Sigmoid colon (tissue), 4 donors: ENCODE results near the gene NR3C2.

Experiments used
- EP300 ChIP-seq, 4 donors: sonication (generic); formaldehyde crosslinking; IDR thresholded peaks; one replicate each; pipeline ENCODE4 v1.6.1; 2017; ENCODE audit warnings: antibody characterized with exemption in 4 of 4
- POLR2A ChIP-seq, 2 donors: fragments of 450-650 bp; IDR thresholded peaks; one replicate each; pipeline ENCODE4 v1.6.1; 2016; ENCODE audit warnings: antibody characterized with exemption in 2 of 2, mild to moderate bottlenecking in 2 of 2, moderate library complexity in 2 of 2
- POLR2AphosphoS5 ChIP-seq, 4 donors: sonication (generic); formaldehyde crosslinking; IDR thresholded peaks; one replicate each; pipeline ENCODE4 v1.6.1; 2017; ENCODE audit warnings: antibody characterized with exemption in 4 of 4
- TF ChIP-seq, protein P1 (sequence below), 4 experiments: fragments of 450-650 bp in 3 of 4; fragments of 200-600 bp in 1 of 4; IDR thresholded peaks; one replicate each; pipeline ENCODE4 v1.5.1; 2016 to 2019; ENCODE audit warnings: antibody characterized with exemption in 4 of 4, mild to moderate bottlenecking in 3 of 4, moderate library complexity in 2 of 4

DNA sequence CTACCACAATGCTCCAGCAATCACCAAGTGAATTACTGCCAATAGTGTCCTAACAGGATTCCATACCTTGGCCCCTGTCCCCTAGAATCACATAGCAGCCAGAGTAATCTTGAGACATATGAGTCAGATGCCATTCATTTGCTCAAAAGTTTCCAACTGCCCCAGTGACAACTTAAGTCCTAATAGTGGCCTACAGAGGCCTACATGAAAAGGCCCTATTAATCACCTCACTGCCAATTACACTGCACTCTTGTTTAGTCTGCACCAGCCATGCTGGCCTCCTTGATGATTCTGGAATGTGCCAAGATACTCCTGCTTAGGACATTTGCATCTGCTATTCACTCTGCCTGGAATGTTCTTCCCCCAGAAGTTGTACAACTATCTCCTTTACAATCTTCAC is 130.7 kb downstream of the NR3C2 start:
- TF ChIP-seq POLR2A (IDR thresholded peaks at IDR 0.05) = no peak
- TF ChIP-seq, protein P1, sequence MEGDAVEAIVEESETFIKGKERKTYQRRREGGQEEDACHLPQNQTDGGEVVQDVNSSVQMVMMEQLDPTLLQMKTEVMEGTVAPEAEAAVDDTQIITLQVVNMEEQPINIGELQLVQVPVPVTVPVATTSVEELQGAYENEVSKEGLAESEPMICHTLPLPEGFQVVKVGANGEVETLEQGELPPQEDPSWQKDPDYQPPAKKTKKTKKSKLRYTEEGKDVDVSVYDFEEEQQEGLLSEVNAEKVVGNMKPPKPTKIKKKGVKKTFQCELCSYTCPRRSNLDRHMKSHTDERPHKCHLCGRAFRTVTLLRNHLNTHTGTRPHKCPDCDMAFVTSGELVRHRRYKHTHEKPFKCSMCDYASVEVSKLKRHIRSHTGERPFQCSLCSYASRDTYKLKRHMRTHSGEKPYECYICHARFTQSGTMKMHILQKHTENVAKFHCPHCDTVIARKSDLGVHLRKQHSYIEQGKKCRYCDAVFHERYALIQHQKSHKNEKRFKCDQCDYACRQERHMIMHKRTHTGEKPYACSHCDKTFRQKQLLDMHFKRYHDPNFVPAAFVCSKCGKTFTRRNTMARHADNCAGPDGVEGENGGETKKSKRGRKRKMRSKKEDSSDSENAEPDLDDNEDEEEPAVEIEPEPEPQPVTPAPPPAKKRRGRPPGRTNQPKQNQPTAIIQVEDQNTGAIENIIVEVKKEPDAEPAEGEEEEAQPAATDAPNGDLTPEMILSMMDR (IDR thresholded peaks at IDR 0.05) = no peak
- TF ChIP-seq POLR2AphosphoS5 (IDR thresholded peaks at IDR 0.05) = no peak
- TF ChIP-seq EP300 (IDR thresholded peaks at IDR 0.05) = no peak
